Subcutaneous abdominal adipose tissue (tissue), 5 donors: ENCODE data around the gene METAP2.
"Not testable (repeated sequence)": the region's sequence is repeated elsewhere in the genome, so short reads cannot be mapped to it uniquely, and the experiment has no call there.

ENCODE experiments used
- H3K27ac ChIP-seq: one replicate; pipeline ENCODE4 v1.7.0; 2013; ENCODE audit warnings: low read depth, mild to moderate bottlenecking, inconsistent platforms, low read length, moderate library complexity
- H3K27me3 ChIP-seq, 5 donors: one replicate each; pipeline ENCODE4 v1.7.0; 2013; ENCODE audit warnings: low read length in 5 of 5, inconsistent platforms in 1 of 5; ENCODE audit not compliant: control insufficient read depth in 5 of 5, insufficient read depth in 4 of 5
- H3K36me3 ChIP-seq, 5 donors: one replicate each; pipeline ENCODE4 v1.7.0; 2013; ENCODE audit warnings: low read length in 5 of 5; ENCODE audit not compliant: control insufficient read depth in 5 of 5, insufficient read depth in 5 of 5
- H3K4me1 ChIP-seq, 5 donors: one replicate each; pipeline ENCODE4 v1.7.0; 2013; ENCODE audit warnings: low read length in 5 of 5, mild to moderate bottlenecking in 3 of 5, moderate library complexity in 1 of 5; ENCODE audit not compliant: control insufficient read depth in 5 of 5, insufficient read depth in 5 of 5
- H3K4me3 ChIP-seq, 5 donors: one replicate each; pipeline ENCODE4 v1.7.0; 2013; ENCODE audit warnings: low read length in 5 of 5, low read depth in 1 of 5
- H3K9ac ChIP-seq, 5 donors: one replicate each; pipeline ENCODE4 v1.7.0; 2013; ENCODE audit warnings: low read length in 5 of 5, mild to moderate bottlenecking in 4 of 5, moderate library complexity in 3 of 5
- H3K9me3 ChIP-seq, 5 donors: one replicate each; pipeline ENCODE4 v1.7.0; 2013; ENCODE audit warnings: low read length in 5 of 5; ENCODE audit not compliant: control insufficient read depth in 5 of 5
- donor health status: healthy.
- donor health status: healthy.
- donor health status: healthy.
- donor health status: healthy.
- donor health status: healthy.

The METAP2 gene

GRCh38 chr12:95473884-95474659, at the start of gene METAP2:
TSS of gene METAP2 (plus strand) at chr12:95474152. CDS start at chr12:95474180, 28 bp downstream.
- H3K9me3 ChIP-seq = no peaks in the 10 kb centered on the region
- H3K36me3 ChIP-seq = peaks cover 10 to 20% (median 11%) of the 10 kb centered on the region in 5 donors
- peak within 1 kb of the TSS; percentile 86 to 98 (median 96) for H3K4me3 ChIP-seq
- peaks cover 2 to 25% (median 22%) of the 10 kb centered on the region in 5 donors for H3K4me1 ChIP-seq
- H3K27ac ChIP-seq = peak within 1 kb of the TSS; percentile 98
- H3K9ac ChIP-seq = peak within 1 kb of the TSS; percentile 99 to 100 (median 100)
- H3K27me3 ChIP-seq = no peaks in the 10 kb centered on the region

DNA sequence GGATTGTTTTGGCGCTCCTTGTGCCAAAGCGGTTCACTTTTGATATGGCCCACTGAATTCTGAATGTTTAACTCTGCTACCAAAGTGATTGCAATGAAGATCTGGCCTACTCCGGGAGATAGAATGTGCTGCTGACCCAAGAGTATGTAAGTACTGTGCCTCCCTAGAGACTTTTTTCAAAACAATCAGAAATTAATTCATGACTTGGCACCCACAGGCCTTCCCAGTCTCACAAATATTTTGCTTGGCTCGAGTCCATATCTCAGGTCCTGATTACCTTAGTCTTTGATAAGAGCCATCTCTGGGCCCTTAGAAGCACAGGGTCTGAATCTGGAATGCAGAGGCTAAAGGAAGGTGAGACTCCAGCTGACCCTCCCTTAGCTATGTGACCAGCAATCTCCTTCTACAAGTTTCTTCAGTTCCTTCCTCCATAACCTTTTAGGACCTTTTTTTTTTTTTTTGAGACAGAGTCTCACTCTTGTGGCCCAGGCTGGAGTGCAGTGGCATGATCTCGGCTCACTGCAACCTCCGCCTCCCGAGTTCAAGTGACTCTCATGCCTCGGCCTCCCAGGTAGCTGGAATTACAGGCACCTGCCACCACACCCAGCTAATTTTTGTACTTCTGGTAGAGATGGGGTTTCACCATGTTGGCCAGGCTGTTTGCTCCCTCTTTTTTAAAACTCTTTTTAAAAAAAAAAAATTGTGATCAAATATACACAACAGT, 49.5 kb upstream of the METAP2 start:
- Histone ChIP-seq H3K36me3 (no peaks in the 10 kb centered on the region), H3K27me3 (no peaks in the 10 kb centered on the region), H3K9me3 (no peaks in the 10 kb centered on the region), H3K27ac (no peak overlapping the region), H3K9ac (no peak overlapping the region), H3K4me3 (no peak overlapping the region), H3K4me1 (peaks cover 0 to 5% (median 0%) of the 10 kb centered on the region in 5 donors)

DNA sequence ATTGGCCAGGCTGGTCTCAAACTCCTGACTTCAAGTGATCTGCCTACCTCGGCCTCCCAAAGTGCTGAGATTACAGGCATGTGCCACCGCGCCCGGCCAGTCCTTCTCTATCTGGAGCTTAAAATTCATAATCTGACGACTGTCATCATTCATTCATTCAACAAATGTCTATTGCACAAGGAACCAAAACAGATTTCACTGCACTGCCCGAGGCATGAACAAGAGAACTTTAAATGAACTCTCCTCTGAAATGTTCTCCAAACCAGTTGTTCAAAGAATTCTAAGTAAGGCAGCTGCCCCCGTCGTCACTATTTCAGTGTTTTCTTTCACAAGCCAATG, 44.8 kb upstream of the METAP2 start:
- no peak overlapping the region for H3K4me3 ChIP-seq
- no peak overlapping the region for H3K9ac ChIP-seq
- peaks cover 0 to 4% (median 0%) of the 10 kb centered on the region in 5 donors for H3K4me1 ChIP-seq
- no peak overlapping the region for H3K27ac ChIP-seq
- no peaks in the 10 kb centered on the region for H3K9me3 ChIP-seq
- no peaks in the 10 kb centered on the region for H3K36me3 ChIP-seq
- H3K27me3 ChIP-seq = no peaks in the 10 kb centered on the region

DNA sequence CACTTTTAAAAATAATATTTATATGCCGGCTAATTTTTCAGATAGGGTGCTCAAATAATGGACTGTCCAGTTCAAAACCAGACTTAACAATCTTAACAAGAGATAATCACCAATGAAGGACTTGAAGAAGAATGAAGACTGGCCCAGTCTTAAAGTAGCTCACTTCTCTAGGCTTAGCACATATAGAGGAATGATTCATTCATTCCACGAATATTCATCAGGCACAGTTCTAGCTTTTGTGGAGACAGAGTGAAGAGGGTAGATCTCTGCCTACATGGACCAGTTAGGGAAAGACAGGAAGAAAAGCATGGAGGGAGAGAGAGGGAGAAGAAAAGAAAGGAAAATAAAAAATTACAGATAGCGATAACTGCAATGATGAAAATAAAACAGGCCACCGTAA, 42.8 kb upstream of the METAP2 start:
- Histone ChIP-seq H3K4me1 (no peaks in the 10 kb centered on the region), H3K27ac (no peak overlapping the region), H3K9me3 (no peaks in the 10 kb centered on the region), H3K9ac (no peak overlapping the region), H3K36me3 (no peaks in the 10 kb centered on the region), H3K4me3 (no peak overlapping the region), H3K27me3 (no peaks in the 10 kb centered on the region)

DNA sequence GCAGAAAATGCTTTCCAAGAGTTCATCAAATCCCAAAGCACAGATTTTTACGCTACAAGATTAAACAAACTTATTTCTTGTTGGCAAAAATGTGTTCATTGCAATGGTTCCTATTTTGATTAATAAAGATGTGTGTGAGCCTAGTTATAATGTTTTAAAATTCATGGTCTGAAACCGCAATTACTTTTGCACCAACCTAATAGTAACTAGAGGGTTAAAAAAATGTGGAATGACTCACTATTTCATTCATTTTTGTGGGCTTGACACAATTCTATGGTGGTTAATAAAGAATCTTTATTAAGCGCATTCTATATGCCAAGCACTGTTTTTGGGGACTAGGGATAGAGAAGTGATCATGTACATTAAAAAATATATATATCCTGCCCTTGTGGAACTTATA, 38.6 kb upstream of the METAP2 start:
- no peak overlapping the region for H3K27ac ChIP-seq
- no peak overlapping the region for H3K4me3 ChIP-seq
- H3K36me3 ChIP-seq = no peaks in the 10 kb centered on the region
- no peaks in the 10 kb centered on the region for H3K4me1 ChIP-seq
- H3K9ac ChIP-seq = no peak overlapping the region
- no peaks in the 10 kb centered on the region for H3K27me3 ChIP-seq
- H3K9me3 ChIP-seq = no peaks in the 10 kb centered on the region

DNA sequence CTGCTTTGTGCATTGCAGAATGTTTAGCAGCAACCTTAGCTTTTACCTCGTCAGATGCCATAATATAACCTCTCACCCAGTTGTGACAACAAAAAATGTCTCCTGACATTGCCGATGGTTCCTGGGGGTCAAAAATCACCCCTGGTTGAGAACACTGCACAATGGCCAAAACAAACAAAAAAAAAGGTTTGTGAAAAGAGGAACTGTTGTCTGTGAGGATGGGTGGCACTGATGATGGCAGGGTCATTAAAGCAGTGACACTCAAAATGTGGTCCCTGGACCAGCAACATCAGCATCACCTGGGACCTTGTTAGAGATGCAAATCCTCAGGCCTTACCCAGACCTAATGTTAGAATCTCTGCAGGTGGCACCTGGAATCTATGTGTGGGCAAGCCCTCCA, 36.4 kb upstream of the METAP2 start:
- H3K36me3 ChIP-seq = no peaks in the 10 kb centered on the region
- H3K4me3 ChIP-seq = no peak overlapping the region
- no peaks in the 10 kb centered on the region for H3K9me3 ChIP-seq
- H3K9ac ChIP-seq = no peak overlapping the region
- H3K27ac ChIP-seq = no peak overlapping the region
- H3K4me1 ChIP-seq = no peaks in the 10 kb centered on the region
- H3K27me3 ChIP-seq = no peaks in the 10 kb centered on the region

DNA sequence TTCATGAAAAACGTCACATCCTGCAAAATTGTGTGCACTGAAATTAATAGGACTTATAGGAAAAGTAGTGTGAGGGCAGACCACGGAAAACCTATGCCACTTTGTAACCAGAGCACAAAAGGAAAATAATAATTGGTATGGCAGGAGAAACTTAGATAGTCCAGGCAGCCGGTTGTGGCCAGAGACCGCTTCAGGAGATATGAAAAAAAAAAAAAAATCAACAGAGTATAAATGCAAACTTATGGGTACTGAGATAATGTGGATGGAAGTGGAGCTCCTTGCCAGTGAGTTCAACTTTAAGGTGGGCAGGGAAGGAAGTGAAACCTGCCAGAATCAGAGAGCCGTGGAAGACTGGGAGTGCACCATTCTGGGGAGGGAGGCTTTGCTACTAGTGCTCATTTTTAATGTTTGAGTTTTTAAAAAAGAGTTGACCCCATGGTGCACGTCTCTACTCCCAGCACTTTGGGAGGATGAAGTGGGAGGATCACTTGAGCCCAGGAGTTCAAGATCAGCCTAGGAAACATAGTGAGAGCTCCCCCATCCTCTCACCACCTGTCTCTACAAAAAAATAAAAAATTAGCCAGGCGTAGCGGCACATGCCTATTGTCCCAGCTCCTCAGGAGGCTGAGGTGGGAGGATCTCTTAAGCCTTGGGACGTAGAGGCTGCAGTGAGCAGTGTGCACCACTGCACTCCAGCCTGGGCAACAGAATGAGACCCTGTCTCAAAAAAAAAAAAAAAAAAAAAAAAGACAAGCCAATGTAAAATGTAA, 34.3 kb upstream of the METAP2 start:
- no peaks in the 10 kb centered on the region for H3K4me1 ChIP-seq
- no peak overlapping the region for H3K4me3 ChIP-seq
- H3K36me3 ChIP-seq = no peaks in the 10 kb centered on the region
- no peaks in the 10 kb centered on the region for H3K9me3 ChIP-seq
- no peaks in the 10 kb centered on the region for H3K27me3 ChIP-seq
- H3K9ac ChIP-seq = no peak overlapping the region
- H3K27ac ChIP-seq = no peak overlapping the region

GRCh38 chr12:95440401-95440800, 33.6 kb upstream of the METAP2 start:
- Histone ChIP-seq H3K4me3 (no peak overlapping the region), H3K4me1 (no peaks in the 10 kb centered on the region), H3K9me3 (no peaks in the 10 kb centered on the region), H3K9ac (no peak overlapping the region), H3K27me3 (no peaks in the 10 kb centered on the region), H3K36me3 (no peaks in the 10 kb centered on the region), H3K27ac (no peak overlapping the region)

DNA sequence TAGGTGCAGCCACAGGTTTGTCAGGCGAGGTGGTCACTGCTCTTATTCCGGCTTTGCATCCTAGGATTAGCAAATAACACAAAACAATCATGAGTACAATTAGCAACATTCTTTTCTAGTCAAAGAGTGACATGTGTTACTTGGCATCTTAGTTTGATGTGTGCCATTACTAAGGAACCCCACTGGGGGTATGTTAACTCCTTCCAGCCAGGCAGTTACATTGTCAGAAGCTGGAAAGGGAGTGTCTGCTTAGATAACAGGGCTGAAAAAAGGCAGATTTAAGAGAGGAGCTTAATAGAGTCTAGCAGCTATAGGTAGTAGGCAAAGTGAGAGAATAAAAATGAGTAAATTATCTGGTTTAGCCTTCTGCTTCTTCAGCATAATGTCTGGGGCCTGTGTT, 30.5 kb upstream of the METAP2 start:
- no peak overlapping the region for H3K27ac ChIP-seq
- H3K9me3 ChIP-seq = no peaks in the 10 kb centered on the region
- no peaks in the 10 kb centered on the region for H3K27me3 ChIP-seq
- H3K4me1 ChIP-seq = peaks cover 0 to 10% (median 6%) of the 10 kb centered on the region in 5 donors
- no peak overlapping the region for H3K4me3 ChIP-seq
- H3K9ac ChIP-seq = no peak overlapping the region
- no peaks in the 10 kb centered on the region for H3K36me3 ChIP-seq

GRCh38 chr12:95445099-95445498, 28.9 kb upstream of the METAP2 start:
- not testable (repeated sequence) for H3K27me3 ChIP-seq, H3K27ac ChIP-seq, H3K9ac ChIP-seq, H3K36me3 ChIP-seq, H3K9me3 ChIP-seq, H3K4me3 ChIP-seq
- peaks cover 0 to 10% (median 6%) of the 10 kb centered on the region in 5 donors for H3K4me1 ChIP-seq
